ENCODE results near the gene MED29. TPM values are rescaled to one million over a fixed set of nuclear protein-coding genes. Genes with fewer than 3 reads are reported as not detected.

The MED29 gene
- total RNA-seq (2021) (37.1 and 41.9 TPM in 2 replicates), Bru-seq, nascent RNA (percentile 72 among the genes with signal in this experiment), BruChase-seq, experiment 1, labeled RNA remaining after a 2-hour chase (percentile 80 among the genes with signal in this experiment), BruChase-seq, experiment 2, labeled RNA remaining after a 6-hour chase (percentile 90 among the genes with signal in this experiment)
- long read RNA-seq, transcript MED29-201 (4 exons, 3,653 nt), result major isoform, 61 of 70 reads
- long read RNA-seq, partial matches to known transcripts, result 9 of 70 reads
- long read RNA-seq, other reads (novel, unspliced or antisense), result 0 of 70 reads

- BruUV-seq (replicated peaks), result no TSS peak
- CTCF ChIA-PET, result interaction anchor here (0.8 kb wide), 1 partner anchor 49 kb away, joined by 3 read pairs; the partner anchor contains the start of gene SAMD4B
These were observed at the start of gene MED29, which contains the start of gene PAF1 for GRCh38 chr19:39390751-39391437. TSS of gene MED29 (plus strand) at chr19:39391378. CDS start at chr19:39391423, 45 bp downstream. TSS of gene PAF1 (minus strand) at chr19:39391106. CDS start at chr19:39390864, 242 bp downstream.

GRCh38 chr19:39341719-39342604 is 49.2 kb upstream of the MED29 start, which contains the start of gene SAMD4B:
TSS of gene SAMD4B (plus strand) at chr19:39342421. CDS start at chr19:39356894, 14,473 bp downstream.
- BruUV-seq (replicated peaks), result no TSS peak
- intact Hi-C loops (cut with micrococcal nuclease; ENCODE audit: unreplicated experiment), result no loop called here
- no peaks in the 10 kb centered on the region for H3K36me3 ChIP-seq (ENCODE audit: insufficient read depth, low read length, poor library complexity, severe bottlenecking)
- peak; percentile 99 for DNase-seq (ENCODE audit: low spot score)
- peak within 1 kb of the TSS; percentile 94 for H3K4me3 ChIP-seq (ENCODE audit: low read depth, low read length, poor library complexity, severe bottlenecking)
- CTCF ChIA-PET, result interaction anchor here (0.6 to 1.0 kb wide), 7 partner anchors 11 to 222 kb away, joined by 3 to 6 read pairs (median 5); partner anchors contain the start of genes MED29 and PAF1
- no peaks in the 10 kb centered on the region for H3K27me3 ChIP-seq (replicated peaks; ENCODE audit: insufficient read depth, low read depth, low read length, poor library complexity)
- peak within 1 kb of the TSS; percentile 94 for H3K27ac ChIP-seq (ENCODE audit: low read depth, low read length, poor library complexity, severe bottlenecking)
- no peaks in the 10 kb centered on the region for H3K9me3 ChIP-seq (ENCODE audit: low read depth, low read length, poor library complexity, severe bottlenecking)
- POLR2A ChIA-PET (ENCODE audit: low non-redundant PET), result interaction anchor here (0.6 kb wide), 3 partner anchors 127 to 232 kb away, joined by 5 read pairs; no protein-coding TSS in a partner anchor
- peaks cover 33% of the 10 kb centered on the region for H3K4me1 ChIP-seq (ENCODE audit: insufficient read depth, low read length, poor library complexity, severe bottlenecking)
- TF ChIP-seq EZH2 (IDR thresholded peaks at IDR 0.05; ENCODE audit: borderline replicate concordance, low read depth, low read length, poor library complexity, severe bottlenecking), result no peak
- peak; percentile 65 for TF ChIP-seq CTCF (conservative IDR thresholded peaks at IDR 0.05; ENCODE audit: low read depth, low read length)

More at GRCh38 chr19:39390751-39391437, at the start of gene MED29, which contains the start of gene PAF1:
- Histone ChIP-seq H3K27ac (ENCODE audit: low read depth, low read length, poor library complexity, severe bottlenecking) (peak within 1 kb of the TSS; percentile 96), H3K4me3 (ENCODE audit: low read depth, low read length, poor library complexity, severe bottlenecking) (peak within 1 kb of the TSS; percentile 77), H3K9me3 (ENCODE audit: low read depth, low read length, poor library complexity, severe bottlenecking) (no peaks in the 10 kb centered on the region), H3K27me3 (replicated peaks; ENCODE audit: insufficient read depth, low read depth, low read length, poor library complexity) (no peaks in the 10 kb centered on the region), H3K36me3 (ENCODE audit: insufficient read depth, low read length, poor library complexity, severe bottlenecking) (peaks cover 38% of the 10 kb centered on the region), H3K4me1 (ENCODE audit: insufficient read depth, low read length, poor library complexity, severe bottlenecking) (peaks cover 17% of the 10 kb centered on the region)
- intact Hi-C loops (cut with micrococcal nuclease; ENCODE audit: unreplicated experiment), result no loop called here
- TF ChIP-seq CTCF (conservative IDR thresholded peaks at IDR 0.05; ENCODE audit: low read depth, low read length) (no peak), EZH2 (IDR thresholded peaks at IDR 0.05; ENCODE audit: borderline replicate concordance, low read depth, low read length, poor library complexity, severe bottlenecking) (no peak)
- POLR2A ChIA-PET (ENCODE audit: low non-redundant PET), result interaction anchor here (0.6 to 1.5 kb wide), 3 partner anchors 13 to 443 kb away, joined by 3 to 17 read pairs (median 5); partner anchors contain the start of genes DYRK1B and RPS16
- peak; percentile 100 for DNase-seq (ENCODE audit: low spot score)

Measured in A673 (cell line).